Measurements from ENCODE around the gene WDTC1.
A peak's percentile ranks its signal among the peaks of the same experiment; 100 is the strongest.

The WDTC1 gene

GRCh38 chr1:27338751-27339150, 104.3 kb downstream of the WDTC1 start:
- no peak for DNase-seq

GRCh38 chr1:27339213-27339612, 104.8 kb downstream of the WDTC1 start:
- DNase-seq, result no peak

GRCh38 chr1:27341525-27342252, 107.3 kb downstream of the WDTC1 start, which contains the start of gene SYTL1:
Gene SYTL1 (plus strand): TSS chr1:27342022. CDS start chr1:27345335, 3,313 bp downstream.
- peak; percentile 51 for DNase-seq

DNA sequence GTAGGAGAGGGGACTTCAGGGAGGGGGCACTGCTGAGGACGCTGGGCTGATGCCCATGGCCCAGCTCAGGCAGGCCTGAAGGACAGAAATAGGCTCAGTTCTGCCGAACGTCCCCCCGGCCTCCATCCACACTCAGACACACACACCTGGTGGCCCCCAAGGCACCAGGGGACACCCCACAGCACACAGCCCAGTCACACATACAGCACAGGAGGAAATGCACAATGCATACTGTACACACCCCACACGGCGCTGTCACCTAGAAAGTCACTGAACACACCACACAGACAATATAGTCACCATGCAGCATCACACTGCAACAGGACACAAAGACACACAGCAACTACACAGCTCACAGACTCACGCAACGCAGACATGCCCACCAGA, 108.0 kb downstream of the WDTC1 start:
- no peak for DNase-seq

DNA sequence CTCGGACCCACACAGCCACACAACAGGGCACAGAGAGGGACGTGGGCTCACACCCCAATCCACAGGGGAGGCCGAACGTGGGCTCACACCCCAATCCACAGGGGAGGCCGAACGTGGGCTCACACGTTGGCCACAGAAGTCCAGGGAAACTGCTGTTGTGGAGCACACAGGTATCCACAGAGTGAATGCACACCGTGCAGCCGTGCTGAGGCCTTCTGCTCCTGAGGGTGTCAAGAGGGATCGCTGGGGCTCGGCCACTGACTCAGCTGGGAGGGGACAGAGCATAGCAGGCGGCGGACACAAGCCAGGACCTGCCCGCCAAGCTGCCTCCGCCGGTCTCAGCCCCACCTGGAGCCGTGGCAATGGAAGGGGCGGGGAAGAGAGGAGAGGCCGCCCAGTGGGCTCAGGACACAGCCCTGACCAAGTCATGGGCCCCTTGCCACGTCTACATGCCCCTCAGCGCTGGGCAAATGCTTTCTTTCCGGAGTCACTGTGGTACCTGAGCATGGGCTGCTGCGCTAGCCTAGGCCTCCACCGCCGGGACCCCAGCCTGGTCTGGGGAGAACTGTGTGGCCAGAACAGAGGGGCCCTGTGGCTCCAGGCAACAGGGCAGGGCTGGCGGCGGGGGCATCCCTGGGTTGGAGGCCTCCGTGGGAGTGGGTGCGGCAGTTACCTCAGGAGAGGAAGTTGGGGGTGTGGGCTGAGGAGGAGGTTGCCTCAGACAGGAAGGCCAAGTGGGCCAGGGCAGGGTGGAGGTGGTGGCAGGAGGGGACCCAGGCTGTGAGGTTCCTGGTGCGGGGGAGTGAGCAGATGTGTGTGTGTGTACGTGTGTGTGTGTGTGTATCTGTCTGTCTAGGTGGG, 108.6 kb downstream of the WDTC1 start:
- DNase-seq, result peak; percentile 62

DNA sequence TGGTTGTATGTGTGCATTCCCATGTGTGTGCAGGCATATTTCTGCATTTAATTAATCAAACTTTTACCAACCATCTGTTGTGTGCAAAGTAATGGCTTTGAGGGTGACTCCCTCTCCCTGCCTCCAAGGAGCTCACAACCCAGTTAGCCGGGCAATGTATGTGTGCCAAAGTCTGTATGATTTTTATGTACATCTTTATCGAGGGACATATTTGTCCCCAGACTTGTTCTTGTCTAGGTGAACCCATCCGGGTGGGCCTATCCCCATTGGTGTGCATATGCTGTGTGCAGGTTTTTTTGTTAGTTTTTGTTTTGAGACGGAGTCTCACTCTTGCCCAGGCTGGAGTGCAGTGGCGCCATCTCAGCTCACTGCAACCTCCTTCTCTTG, 109.2 kb downstream of the WDTC1 start:
- DNase-seq, result no peak

DNA sequence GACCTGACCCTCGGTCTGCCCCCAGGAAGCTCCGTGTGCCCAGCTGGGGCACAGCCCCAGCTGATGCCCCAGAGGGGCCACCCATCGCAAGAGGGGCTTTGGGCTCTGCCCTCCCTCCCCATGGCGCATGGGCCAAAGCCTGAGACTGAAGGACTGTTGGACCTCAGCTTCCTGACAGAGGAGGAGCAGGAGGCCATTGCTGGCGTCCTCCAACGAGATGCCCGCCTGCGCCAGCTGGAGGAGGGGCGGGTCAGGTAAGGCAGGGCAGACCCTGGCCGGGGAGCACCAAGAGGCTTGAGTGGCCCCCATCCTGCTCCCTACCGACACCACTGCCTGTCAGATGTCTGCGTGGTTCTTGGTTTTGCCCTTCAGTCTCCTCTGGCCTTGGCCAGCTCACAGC, 110.8 kb downstream of the WDTC1 start:
- DNase-seq, result no peak

DNA sequence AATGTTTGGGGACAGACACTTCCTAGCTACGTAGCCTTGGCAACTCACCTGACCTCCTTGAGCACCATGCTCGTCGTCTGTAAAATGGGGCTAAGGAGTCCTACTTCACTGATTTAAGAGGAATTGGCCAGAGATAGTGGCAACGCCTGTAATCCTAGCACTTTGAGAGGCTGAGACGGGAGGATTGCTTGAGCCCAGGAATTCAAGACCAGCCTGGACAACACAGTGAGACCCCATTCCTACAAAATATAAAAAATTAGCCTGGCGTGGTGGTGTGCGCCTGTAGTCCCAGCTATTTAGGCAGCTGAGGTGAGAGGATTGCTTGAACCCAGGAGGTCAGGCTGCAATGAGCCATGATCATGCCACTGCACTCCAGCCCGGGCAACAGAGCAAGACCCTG, 111.9 kb downstream of the WDTC1 start:
- DNase-seq, result no peak

GRCh38 chr1:27346991-27347624, 112.7 kb downstream of the WDTC1 start:
- no peak for DNase-seq

DNA sequence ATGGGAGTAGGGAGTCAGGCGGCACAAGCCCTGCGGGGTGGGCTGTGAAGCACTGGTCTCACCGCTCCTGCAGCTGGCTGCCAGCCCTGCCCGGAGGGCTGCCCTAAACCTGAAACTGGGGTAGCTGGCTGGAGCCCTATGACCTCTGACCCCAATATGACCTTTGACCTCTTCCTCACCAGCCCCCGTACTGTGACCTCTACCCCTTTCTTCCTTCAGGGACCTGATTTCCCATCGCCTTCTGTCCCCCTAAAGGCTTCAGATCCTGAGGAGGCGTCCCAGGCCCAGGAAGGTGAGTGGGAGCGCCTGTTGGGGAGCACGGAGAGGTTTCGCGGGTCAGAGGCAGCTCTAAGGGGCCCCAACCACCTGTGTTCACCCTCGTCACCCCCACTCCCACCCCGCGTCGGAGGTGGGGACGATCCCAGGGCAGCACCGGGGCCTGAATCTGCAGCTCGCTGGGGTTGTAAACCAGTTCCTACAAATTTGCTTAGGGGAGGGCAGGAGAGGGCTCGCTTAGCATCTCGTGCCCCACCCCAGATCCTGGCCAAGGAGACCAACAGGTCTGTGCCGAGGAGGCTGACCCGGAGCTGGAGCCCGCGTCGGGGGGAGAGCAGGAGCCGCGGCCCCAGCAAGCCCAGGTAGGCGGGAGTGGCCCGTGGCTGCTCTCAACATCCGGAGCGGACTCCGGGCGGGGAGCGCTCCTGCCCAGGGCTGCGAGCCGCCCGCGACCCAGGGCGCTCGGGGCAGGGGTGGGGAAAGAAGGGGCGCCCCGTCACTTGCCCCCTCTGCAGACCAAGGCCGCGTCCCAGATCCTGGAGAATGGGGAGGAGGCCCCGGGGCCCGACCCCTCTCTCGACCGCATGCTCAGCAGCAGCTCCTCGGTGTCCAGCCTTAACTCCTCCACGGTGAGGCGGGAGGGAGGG, 114.7 kb downstream of the WDTC1 start:
- DNase-seq, result no peak

DNA sequence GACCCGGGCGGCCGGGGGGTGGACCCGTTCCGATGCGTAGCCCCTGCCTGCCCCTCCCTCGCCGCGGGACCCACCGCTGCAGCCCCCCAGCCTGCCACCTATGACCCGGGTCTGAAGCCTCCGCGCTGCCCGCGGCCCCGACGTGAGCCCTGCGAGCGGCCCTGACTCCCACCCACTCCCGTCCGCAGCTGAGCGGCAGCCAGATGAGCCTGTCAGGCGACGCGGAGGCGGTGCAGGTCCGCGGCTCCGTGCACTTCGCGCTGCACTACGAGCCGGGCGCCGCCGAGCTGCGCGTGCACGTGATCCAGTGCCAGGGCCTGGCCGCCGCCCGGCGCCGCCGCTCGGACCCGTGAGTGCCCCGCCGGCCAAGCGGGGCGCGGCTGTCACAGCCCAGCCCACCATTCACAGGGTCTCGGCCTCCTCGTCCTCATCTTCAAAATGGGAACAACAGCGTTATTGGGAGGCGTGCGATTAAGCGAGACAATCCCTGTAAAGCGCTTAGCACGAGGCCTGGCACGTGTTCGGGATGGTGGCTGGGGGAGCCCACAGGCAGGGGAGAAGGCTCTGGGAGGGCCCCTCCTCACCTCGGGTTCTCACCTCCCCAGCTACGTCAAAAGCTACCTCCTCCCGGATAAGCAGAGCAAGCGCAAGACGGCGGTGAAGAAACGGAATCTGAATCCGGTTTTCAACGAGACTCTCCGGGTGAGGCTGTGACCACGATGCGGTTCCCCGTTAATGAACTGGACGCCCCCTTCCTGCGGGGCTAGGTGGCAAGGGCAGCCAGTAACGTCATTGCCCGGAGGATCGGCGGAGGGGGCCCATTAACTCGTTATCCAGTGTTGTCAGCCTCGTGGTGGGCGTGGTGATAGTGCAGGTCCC, 115.6 kb downstream of the WDTC1 start:
- DNase-seq, result no peak

DNA sequence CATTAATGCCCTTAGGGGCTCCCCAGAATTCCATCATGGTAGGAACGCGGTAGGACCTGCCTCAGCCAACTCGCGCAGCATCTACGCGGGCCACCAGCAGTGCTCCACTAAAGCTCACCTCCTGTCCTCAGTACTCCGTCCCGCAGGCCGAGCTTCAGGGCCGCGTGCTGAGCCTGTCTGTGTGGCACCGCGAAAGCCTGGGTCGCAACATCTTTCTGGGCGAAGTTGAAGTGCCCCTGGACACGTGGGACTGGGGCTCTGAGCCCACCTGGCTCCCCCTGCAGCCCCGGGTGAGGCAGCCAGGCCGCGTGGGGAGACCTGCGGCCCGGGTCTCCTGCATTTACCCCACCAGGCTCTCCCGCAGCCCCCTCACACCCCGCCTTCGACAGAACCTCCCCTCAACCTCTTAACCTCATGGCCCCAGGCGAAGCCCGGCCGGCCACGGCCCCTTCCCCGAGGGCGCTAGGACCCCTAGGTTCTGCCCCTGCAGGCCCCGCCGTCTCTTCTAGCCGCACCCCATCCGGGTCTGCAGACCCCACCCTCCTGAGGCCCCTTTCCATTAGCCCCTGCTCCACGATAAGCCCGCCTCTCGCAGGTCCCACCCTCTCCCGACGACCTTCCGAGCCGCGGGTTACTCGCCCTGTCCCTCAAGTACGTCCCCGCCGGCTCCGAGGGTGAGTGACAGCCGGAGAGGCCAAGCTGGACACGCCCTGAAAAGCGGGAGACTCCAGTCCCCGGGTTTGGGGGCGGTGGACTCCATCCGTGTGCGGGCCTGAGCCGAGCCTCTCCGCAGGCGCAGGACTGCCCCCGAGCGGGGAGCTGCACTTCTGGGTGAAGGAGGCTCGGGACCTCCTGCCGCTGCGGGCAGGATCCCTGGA, 116.5 kb downstream of the WDTC1 start:
- no peak for DNase-seq

DNA sequence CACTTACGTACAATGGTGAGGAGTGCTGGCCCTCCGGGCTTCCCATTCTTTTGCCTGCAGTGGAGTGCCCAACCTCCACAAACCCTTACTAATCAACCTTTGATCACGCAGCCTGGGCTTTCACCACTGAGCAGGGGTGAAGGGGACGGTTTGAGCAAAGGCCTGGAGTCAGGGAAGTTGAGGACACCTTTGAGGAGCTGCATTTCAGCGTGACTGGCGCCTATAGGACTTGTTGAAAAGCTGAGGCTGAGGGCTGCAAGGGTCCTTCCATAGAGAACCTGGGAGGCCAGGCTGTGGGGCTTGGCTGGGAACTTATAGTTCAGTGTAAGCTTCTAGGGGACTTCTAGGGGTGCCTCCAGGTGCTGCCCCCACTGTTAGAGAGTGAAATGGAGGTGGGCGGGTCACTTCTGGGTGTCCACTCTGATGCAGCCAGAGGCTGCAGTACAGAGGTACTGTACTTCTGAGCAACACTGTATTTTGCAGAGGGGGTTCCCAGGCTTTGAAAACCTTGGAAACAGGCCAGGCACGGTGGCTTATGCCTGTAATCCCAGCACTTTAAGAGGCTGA, 117.2 kb downstream of the WDTC1 start:
- no peak for DNase-seq

- no peak for DNase-seq
Measured at GRCh38 chr1:27353166-27353565, 118.7 kb downstream of the WDTC1 start.

- DNase-seq, result no peak
Measured at GRCh38 chr1:27353629-27354028, 119.2 kb downstream of the WDTC1 start.

GRCh38 chr1:27355683-27356082, 121.3 kb downstream of the WDTC1 start:
- DNase-seq, result no peak

DNA sequence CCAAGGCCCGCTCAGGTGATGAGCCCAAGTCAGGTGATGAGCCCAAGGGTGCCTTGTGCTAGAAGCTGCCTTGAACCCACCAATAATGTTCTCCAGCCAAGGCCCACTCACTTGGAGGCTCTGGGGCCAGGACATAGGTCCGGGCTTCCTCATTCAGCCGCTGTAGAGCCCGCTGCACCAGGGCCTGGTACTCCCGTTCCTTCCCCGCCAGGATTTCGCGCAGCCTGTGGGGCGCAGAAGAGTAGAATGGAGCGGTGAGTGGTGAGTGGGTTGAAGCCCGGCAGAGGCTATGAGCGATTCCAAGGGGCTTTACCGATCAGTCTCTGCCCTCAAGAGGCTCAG, 121.8 kb downstream of the WDTC1 start:
- DNase-seq, result no peak

GRCh38 chr1:27356619-27357280, 122.3 kb downstream of the WDTC1 start:
- no peak for DNase-seq

GRCh38 chr1:27357281-27358037, 123.0 kb downstream of the WDTC1 start:
- peak; percentile 79 for DNase-seq

All from activated CD4-positive, alpha-beta T cell treated with anti-CD3 and anti-CD28 coated beads for 1 hour (primary cell).